ENCODE data around the gene TMEM120B.

Gene TMEM120B

DNA sequence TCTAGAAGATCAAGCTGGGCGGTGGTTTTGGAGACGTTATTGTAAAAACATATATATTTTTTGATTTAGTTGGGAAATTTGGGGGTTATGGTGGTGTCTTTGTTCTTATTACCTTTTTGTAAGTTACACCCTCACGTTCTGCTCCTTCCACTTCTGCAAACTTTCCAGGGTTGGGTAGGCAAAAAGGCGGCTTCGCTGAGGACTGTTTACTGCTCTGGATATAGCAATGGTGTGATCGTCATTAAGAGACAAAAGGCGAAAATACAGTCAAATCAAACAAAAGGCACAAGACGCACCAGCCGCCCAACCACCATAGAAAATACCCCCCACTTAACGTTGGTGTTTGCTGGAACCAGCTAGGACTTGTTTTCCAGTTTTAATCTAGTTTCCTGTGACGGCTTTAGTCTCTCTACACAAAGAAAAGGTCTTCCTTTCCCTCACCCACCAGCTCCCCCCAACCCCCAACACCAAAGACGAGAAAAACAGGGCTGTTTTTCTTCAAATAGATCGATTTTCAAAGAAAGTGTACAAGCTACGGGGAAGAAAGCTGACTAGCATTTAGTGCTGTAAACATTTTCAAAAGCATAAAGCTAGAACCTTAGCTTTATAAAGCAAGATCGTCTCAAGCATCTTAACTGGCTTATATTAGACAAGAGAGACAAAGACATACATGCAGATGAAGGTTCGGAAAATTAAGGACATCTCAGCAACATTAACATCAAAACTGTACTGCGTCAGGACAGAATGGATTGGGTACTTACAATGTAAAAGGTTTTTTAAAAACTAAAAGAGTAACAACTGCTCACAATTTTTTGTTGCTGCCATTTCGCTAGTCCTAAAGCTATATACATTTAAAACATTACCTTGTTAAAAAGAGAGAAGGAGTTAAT lies 89.3 kb downstream of the TMEM120B start:
- no peak for TF ChIP-seq CTCF (IDR thresholded peaks at IDR 0.05; ENCODE audit: low read depth, low read length)
- TF ChIP-seq EZH2phosphoT487 (IDR thresholded peaks at IDR 0.05; ENCODE audit: low read depth): no peak
- Histone ChIP-seq H3K4me1 (ENCODE audit: low read length) (peaks cover 35% of the 10 kb centered on the region), H3K36me3 (replicated peaks; ENCODE audit: low read depth, low read length) (peaks cover 21% of the 10 kb centered on the region), H3K4me2 (ENCODE audit: low read length) (peak overlapping the region; percentile 88), H3K79me2 (ENCODE audit: low read length) (peaks cover 79% of the 10 kb centered on the region), H3K9me3 (ENCODE audit: insufficient read depth, low read length) (no peaks in the 10 kb centered on the region), H3K27me3 (ENCODE audit: low read depth, low read length) (no peaks in the 10 kb centered on the region), H3K9ac (ENCODE audit: low read length) (peak overlapping the region; percentile 98), H3K4me3 (ENCODE audit: low read length) (peak overlapping the region; percentile 78), H2AFZ (ENCODE audit: low read depth, low read length) (no peak overlapping the region), H3K27ac (ENCODE audit: low read length) (peak overlapping the region; percentile 97), H4K20me1 (ENCODE audit: insufficient read depth, low read length) (peaks cover 14% of the 10 kb centered on the region; the same call in 1 of the 2 replicates)

GRCh38 chr12:121802485-121802842 lies 89.9 kb downstream of the TMEM120B start:
- Histone ChIP-seq H2AFZ (ENCODE audit: low read depth, low read length) (no peak overlapping the region), H3K9ac (ENCODE audit: low read length) (peak overlapping the region; percentile 98)
- TF ChIP-seq CTCF (IDR thresholded peaks at IDR 0.05; ENCODE audit: low read depth, low read length) (no peak), EZH2phosphoT487 (IDR thresholded peaks at IDR 0.05; ENCODE audit: low read depth) (no peak)

DNA sequence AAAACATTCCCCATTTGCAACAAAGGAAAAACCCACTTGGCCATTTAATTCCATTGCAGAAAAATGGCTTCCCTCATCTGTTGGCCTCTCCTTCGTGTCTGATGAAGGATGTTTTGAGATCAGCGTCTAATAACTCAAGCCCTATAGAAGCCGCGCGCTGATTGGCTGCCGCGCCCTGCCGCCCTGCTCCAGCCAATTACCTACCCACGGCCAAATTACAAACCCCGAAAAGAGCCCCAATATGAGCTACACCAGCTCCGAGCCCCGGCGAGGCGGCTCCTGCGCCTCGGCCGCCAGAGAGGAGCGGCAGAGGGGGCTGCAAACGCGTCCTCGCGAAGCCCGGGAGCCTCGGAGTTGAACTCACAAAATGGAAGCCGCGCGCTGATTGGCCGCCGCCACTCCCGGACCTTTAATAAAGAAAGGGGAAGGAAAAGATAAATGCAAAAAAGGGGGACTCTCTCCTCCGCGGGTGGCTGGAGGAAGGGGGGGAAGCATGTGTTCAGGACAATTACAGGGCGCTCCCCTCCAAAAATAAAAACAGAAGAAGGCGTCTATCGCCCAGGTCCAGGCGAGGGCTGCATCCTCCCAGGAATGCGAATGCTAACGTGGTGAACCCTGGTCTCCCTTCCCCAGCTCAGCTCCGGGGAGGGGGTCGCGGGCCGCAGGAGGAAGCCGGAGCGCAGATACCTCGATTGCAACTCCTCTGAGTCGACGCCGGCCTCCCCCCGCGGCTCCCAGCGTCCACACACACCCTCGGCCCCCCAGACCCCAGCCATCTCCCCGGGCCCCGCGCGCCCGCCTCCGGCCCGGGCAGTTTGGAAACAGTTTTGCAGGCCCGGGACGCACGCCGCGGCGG lies 90.5 kb downstream of the TMEM120B start:
- H2AFZ ChIP-seq (ENCODE audit: low read depth, low read length): peak overlapping the region; percentile 55; the same call in 1 of the 2 replicates
- peak overlapping the region; percentile 78 for H3K4me3 ChIP-seq (ENCODE audit: low read length)
- H4K20me1 ChIP-seq (ENCODE audit: insufficient read depth, low read length): peaks cover 14% of the 10 kb centered on the region; the same call in 1 of the 2 replicates
- H3K36me3 ChIP-seq (replicated peaks; ENCODE audit: low read depth, low read length): peaks cover 24% of the 10 kb centered on the region
- H3K4me1 ChIP-seq (ENCODE audit: low read length): peaks cover 42% of the 10 kb centered on the region
- TF ChIP-seq EZH2phosphoT487 (IDR thresholded peaks at IDR 0.05; ENCODE audit: low read depth) (no peak), CTCF (IDR thresholded peaks at IDR 0.05; ENCODE audit: low read depth, low read length) (no peak)
- peak overlapping the region; percentile 98 for H3K9ac ChIP-seq (ENCODE audit: low read length)
- peaks cover 83% of the 10 kb centered on the region for H3K79me2 ChIP-seq (ENCODE audit: low read length)
- H3K27ac ChIP-seq (ENCODE audit: low read length): peak overlapping the region; percentile 97
- H3K4me2 ChIP-seq (ENCODE audit: low read length): peak overlapping the region; percentile 88
- no peaks in the 10 kb centered on the region for H3K9me3 ChIP-seq (ENCODE audit: insufficient read depth, low read length)
- H3K27me3 ChIP-seq (ENCODE audit: low read depth, low read length): no peaks in the 10 kb centered on the region

More at GRCh38 chr12:121802485-121802842, 89.9 kb downstream of the TMEM120B start:
- peaks cover 41% of the 10 kb centered on the region for H3K4me1 ChIP-seq (ENCODE audit: low read length)
- peaks cover 81% of the 10 kb centered on the region for H3K79me2 ChIP-seq (ENCODE audit: low read length)
- peaks cover 14% of the 10 kb centered on the region; the same call in 1 of the 2 replicates for H4K20me1 ChIP-seq (ENCODE audit: insufficient read depth, low read length)
- H3K27ac ChIP-seq (ENCODE audit: low read length): peak overlapping the region; percentile 97
- peak overlapping the region; percentile 88 for H3K4me2 ChIP-seq (ENCODE audit: low read length)
- H3K36me3 ChIP-seq (replicated peaks; ENCODE audit: low read depth, low read length): peaks cover 24% of the 10 kb centered on the region
- no peaks in the 10 kb centered on the region for H3K27me3 ChIP-seq (ENCODE audit: low read depth, low read length)
- peak overlapping the region; percentile 78 for H3K4me3 ChIP-seq (ENCODE audit: low read length)
- no peaks in the 10 kb centered on the region for H3K9me3 ChIP-seq (ENCODE audit: insufficient read depth, low read length)

All from OCI-LY3 (cell line).